Ovary (tissue), 9 donors: ENCODE results near the gene AK3. TPM values are rescaled to one million over a fixed set of nuclear protein-coding genes. Genes with fewer than 3 reads are reported as not detected.
"Not testable (repeated sequence)": the region's sequence is repeated elsewhere in the genome, so short reads cannot be mapped to it uniquely, and the experiment has no call there.

Source experiments
- DNase-seq, 5 donors: peaks; one replicate each; pipeline ENCODE4 v3.0.0-alpha.2; 2019 to 2020
- H3K27ac ChIP-seq, 2 donors: fragments of 200-600 bp; one replicate each; pipeline versions ENCODE4 v1.5.1 to v1.8.0; 2019 to 2022
- H3K27me3 ChIP-seq: fragments of 200-600 bp; one replicate; pipeline ENCODE4 v1.8.0; 2022
- H3K36me3 ChIP-seq: fragments of 200-600 bp; sonication (generic); one replicate; pipeline ENCODE4 v1.5.1; 2019
- H3K4me1 ChIP-seq: one replicate; pipeline ENCODE4 v1.8.1; 2013; ENCODE audit warnings: mild to moderate bottlenecking, moderate library complexity; ENCODE audit not compliant: insufficient read depth
- H3K4me3 ChIP-seq: fragments of 200-600 bp; sonication (generic); one replicate; pipeline ENCODE4 v1.5.1; 2017
- H3K9me3 ChIP-seq, 2 donors: fragments of 200-600 bp in 1 of 2; sonication (generic) in 1 of 2; one replicate each; pipeline versions ENCODE4 v1.5.1 to v1.8.1; 2013 to 2019; ENCODE audit warnings: mild to moderate bottlenecking in 1 of 2, moderate library complexity in 1 of 2
- CTCF ChIP-seq, 3 donors: fragments of 450-650 bp in 2 of 3; fragments of 200-600 bp in 1 of 3; IDR thresholded peaks; one replicate each; pipeline versions ENCODE4 v1.5.1 to v1.8.0; 2016 to 2022; ENCODE audit warnings: antibody characterized with exemption in 3 of 3, mild to moderate bottlenecking in 1 of 3
- EP300 ChIP-seq: sonication (generic); formaldehyde crosslinking; IDR thresholded peaks from one replicate; pipeline ENCODE4 v1.6.1; 2017; ENCODE audit warnings: antibody characterized with exemption
- POLR2A ChIP-seq: fragments of 450-650 bp; IDR thresholded peaks from one replicate; pipeline ENCODE4 v1.6.1; 2017; ENCODE audit warnings: antibody characterized with exemption, mild to moderate bottlenecking, moderate library complexity
- WGBS, 3 donors: extraction: QIAGEN DNeasy Blood & Tissue Kit in 1 of 3; methylation state at CpG; one replicate each; pipeline versions ENCODE4 v1.1.5 to v1.1.7; 2013 to 2017; 5-methylcytosine and 5-hydroxymethylcytosine counted together
- intact Hi-C, 4 donors: fragments of 100-400 bp; cut with DNase I; formaldehyde crosslinking; loops; one replicate each; pipeline versions ENCODE4 v1.11.0 to v1.15.1; 2022 to 2023
- polyA plus RNA-seq, 2 donors: library from polyadenylated mRNA; stranded (reverse); fragments of 200-250 nt in 1 of 2; fragments of 350-450 nt in 1 of 2; fragmentation: Illumina TruSeq in 1 of 2; extraction: RNeasy Lipid Tissue Mini Kit (QIAGEN cat#74804) in 1 of 2; gene quantifications; one replicate each; pipeline ENCODE4 v1.2.3, GENCODE V29; 2013 to 2014
- total RNA-seq, 7 donors: library from RNA; depleted of rRNA in 2 of 7; stranded (reverse); fragments of >200 nt in 2 of 7; fragmentation: NEBNext Ultra II Directional in 3 of 7; extraction: Animal tissue kit (Norgen Biotek cat#: 25700) in 3 of 7; gene quantifications; one replicate each; pipeline versions ENCODE4 v1.1.0 to v1.2.4, GENCODE V29; 2016 to 2023
- donor health status: DM: no; HTN: no; CAD: no; lungs with moderate emphysema.
- donor health status: DM: no; HTN: no; CAD: no.
- donor health status: Bipolar disorder and iron deficiency.
- donor health status: DM: yes; HTN: yes; CAD: no.
- donor health status: DM: no; HTN: no; CAD: no.
- donor health status: DM: yes; HTN: yes; CAD: no.

The AK3 gene
- total and polyA plus RNA-seq, 9 donors: 49.8 to 88.7 (median 59.5) TPM

DNA sequence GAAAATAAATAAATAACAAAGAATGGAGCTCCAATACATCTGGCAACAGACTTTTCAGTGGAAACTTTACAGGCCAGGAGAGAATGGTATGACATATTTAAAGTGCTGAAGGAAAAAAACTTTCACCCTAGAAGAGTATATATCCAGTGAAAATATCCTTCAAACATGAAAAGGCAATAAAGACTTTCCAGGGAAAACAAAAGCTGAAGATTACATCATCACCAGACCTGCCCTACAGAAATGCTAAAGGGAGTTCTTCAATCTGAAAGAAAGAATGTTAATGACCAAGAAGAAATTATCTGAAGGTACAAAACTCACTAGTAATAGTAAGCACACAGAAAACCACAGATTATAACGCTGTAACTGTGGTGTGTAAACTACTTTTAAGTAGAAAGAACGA is 43.4 kb upstream of the AK3 start:
- H3K4me1 ChIP-seq: no peaks in the 10 kb centered on the region
- TF ChIP-seq POLR2A (no peak), CTCF (IDR thresholded peaks at IDR 0.05) (no peak), EP300 (no peak)
- no peak overlapping the region for H3K27ac ChIP-seq
- intact Hi-C loops: no loop called here
- no peaks in the 10 kb centered on the region for H3K36me3 ChIP-seq
- 67 to 71% (median 68%) methylated on average over 2 of the region's 2 CpGs for WGBS, 3 donors
- DNase-seq: no peak
- H3K9me3 ChIP-seq: no peaks in the 10 kb centered on the region
- H3K27me3 ChIP-seq: no peaks in the 10 kb centered on the region
- no peak overlapping the region for H3K4me3 ChIP-seq

- DNase-seq, H3K27me3 ChIP-seq, H3K27ac ChIP-seq, H3K4me3 ChIP-seq, H3K9me3 ChIP-seq, intact Hi-C loops, H3K4me1 ChIP-seq, H3K36me3 ChIP-seq: not testable (repeated sequence)
- WGBS, 3 donors: 87 to 95% (median 87%) methylated on average over 4 of the region's 4 CpGs
These were observed 42.2 kb upstream of the AK3 start for GRCh38 chr9:4783191-4783590.

DNA sequence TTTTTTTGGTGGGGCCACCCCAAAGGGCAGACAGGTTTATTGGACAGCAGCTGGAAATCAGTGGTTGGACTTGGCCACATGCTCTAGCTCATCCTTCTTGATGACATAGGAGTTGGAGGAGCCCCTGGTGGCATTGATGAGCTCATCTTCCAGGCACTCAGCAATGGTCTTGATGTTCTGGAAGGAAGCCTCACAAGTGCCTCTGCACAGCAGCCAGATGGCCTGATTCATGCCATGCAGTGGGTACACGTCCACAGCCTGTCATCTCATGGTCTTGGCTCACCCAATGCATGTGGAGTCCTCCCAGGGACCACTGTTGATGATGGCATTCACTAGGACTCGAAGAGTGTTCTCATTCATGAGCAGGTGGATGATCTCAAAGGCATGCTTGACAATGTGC is 40.4 kb upstream of the AK3 start:
- no peak for DNase-seq
- no peak for TF ChIP-seq POLR2A
- TF ChIP-seq EP300: no peak
- no peak for TF ChIP-seq CTCF (IDR thresholded peaks at IDR 0.05)
- Histone ChIP-seq H3K9me3 (no peaks in the 10 kb centered on the region), H3K4me1 (no peaks in the 10 kb centered on the region), H3K36me3 (no peaks in the 10 kb centered on the region), H3K27me3 (no peaks in the 10 kb centered on the region), H3K4me3 (no peak overlapping the region), H3K27ac (no peak overlapping the region)
- 65 to 90% (median 81%) methylated on average over 2 of the region's 2 CpGs for WGBS, 3 donors
- intact Hi-C loops: no loop called here

- DNase-seq: no peak
- Histone ChIP-seq H3K27me3 (no peaks in the 10 kb centered on the region), H3K4me1 (no peaks in the 10 kb centered on the region), H3K4me3 (no peak overlapping the region), H3K9me3 (no peaks in the 10 kb centered on the region), H3K27ac (no peak overlapping the region), H3K36me3 (no peaks in the 10 kb centered on the region)
- intact Hi-C loops: no loop called here
- 90 to 100% (median 95%) methylated on average over 1 of the region's 1 CpG for WGBS, 3 donors
- no peak for TF ChIP-seq POLR2A
- TF ChIP-seq EP300: no peak
- TF ChIP-seq CTCF (IDR thresholded peaks at IDR 0.05): no peak
These were observed 39.6 kb upstream of the AK3 start for GRCh38 chr9:4780651-4781050.

DNA sequence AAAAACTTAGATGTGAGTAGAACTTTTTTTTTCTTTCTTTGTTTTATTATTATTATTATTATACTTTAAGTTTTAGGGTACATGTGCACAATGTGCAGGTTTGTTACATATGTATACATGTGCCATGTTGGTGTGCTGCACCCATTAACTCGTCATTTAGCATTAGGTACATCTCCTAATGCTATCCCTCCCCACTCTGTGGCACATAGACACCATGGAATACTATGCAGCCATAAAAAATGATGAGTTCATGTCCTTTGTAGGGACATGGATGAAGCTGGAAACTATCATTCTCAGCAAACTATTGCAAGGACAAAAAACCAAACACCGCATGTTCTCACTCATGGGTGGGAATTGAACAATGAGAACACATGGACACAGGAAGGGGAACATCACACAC is 34.0 kb upstream of the AK3 start:
- H3K36me3 ChIP-seq, DNase-seq, H3K27me3 ChIP-seq, H3K9me3 ChIP-seq, H3K27ac ChIP-seq, H3K4me1 ChIP-seq, H3K4me3 ChIP-seq, intact Hi-C loops: not testable (repeated sequence)
- 52 to 84% (median 80%) methylated on average over 1 to 2 of the region's 2 CpGs for WGBS, 3 donors

DNA sequence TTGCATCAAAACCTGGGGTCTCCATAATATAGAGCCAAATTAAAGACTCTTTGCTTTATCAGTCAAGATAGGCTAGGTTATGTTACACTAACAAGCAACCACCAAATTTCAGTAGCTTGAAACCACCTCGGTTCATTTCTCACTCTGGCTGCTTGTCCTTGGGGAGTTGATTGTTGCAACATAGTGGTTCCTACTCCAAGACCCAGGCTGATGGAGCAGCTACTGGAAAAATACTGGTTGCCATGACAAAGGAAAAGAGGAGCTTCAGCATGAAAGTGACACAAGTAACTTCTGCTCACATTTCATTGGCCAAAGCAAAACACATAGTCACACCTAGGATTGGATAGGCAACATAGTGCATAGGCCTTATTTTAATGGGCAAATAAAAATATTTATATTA is 33.2 kb upstream of the AK3 start:
- intact Hi-C loops: no loop called here
- H3K27ac ChIP-seq: no peak overlapping the region
- TF ChIP-seq EP300: no peak
- TF ChIP-seq CTCF (IDR thresholded peaks at IDR 0.05): no peak
- no peak for TF ChIP-seq POLR2A
- H3K9me3 ChIP-seq: no peaks in the 10 kb centered on the region
- peak in 1 of 5 donors; percentile 53 for DNase-seq
- H3K27me3 ChIP-seq: no peaks in the 10 kb centered on the region
- no peak overlapping the region for H3K4me3 ChIP-seq
- 21 to 36% (median 34%) methylated on average over 1 of the region's 1 CpG for WGBS, 3 donors
- H3K4me1 ChIP-seq: no peaks in the 10 kb centered on the region
- H3K36me3 ChIP-seq: no peaks in the 10 kb centered on the region
